HL-60 (cell line): Measurements from ENCODE around the gene DVL1.

Experiments
- DNase-seq, 2 experiments: peaks; one replicate each; pipeline ENCODE4 v3.0.0-alpha.2; 2010 to 2020; ENCODE audit warnings: low read depth in 1 of 2, low spot score in 1 of 2
- H3K27ac ChIP-seq: fragments of 250-450 bp; sonication (Bioruptor Pico); replicated peaks from 2 replicates; pipeline ENCODE4 v1.5.1; 2020; ENCODE audit warnings: mild to moderate bottlenecking, moderate library complexity
- H3K27me3 ChIP-seq: fragments of 250-450 bp; sonication (Bioruptor Pico); 2 replicates; pipeline ENCODE4 v1.5.1; 2021; ENCODE audit warnings: mild to moderate bottlenecking, moderate library complexity; ENCODE audit not compliant: insufficient read depth, poor library complexity, severe bottlenecking
- H3K4me3 ChIP-seq: replicated peaks from 2 replicates; pipeline ENCODE4 v1.5.1; 2011; ENCODE audit warnings: mild to moderate bottlenecking, control low read depth, low read length; ENCODE audit not compliant: insufficient read depth
- GABPA ChIP-seq: IDR thresholded peaks from 2 replicates; pipeline ENCODE4 v1.6.1; 2012; ENCODE audit warnings: low read depth
- POLR2AphosphoS5 ChIP-seq: IDR thresholded peaks from 2 replicates; pipeline ENCODE4 v1.6.1; 2012; ENCODE audit warnings: low read depth
- REST ChIP-seq: IDR thresholded peaks from 2 replicates; pipeline ENCODE4 v1.6.1; 2012; ENCODE audit warnings: low read depth; ENCODE audit not compliant: insufficient replicate concordance
- SPI1 ChIP-seq: IDR thresholded peaks from 2 replicates; pipeline ENCODE4 v1.6.1; 2012; ENCODE audit warnings: low read depth, mild to moderate bottlenecking, borderline replicate concordance
- TF ChIP-seq, protein P1 (sequence below): IDR thresholded peaks from one replicate; pipeline ENCODE4 v1.5.1; 2011; ENCODE audit warnings: low read length, control low read depth, inconsistent platforms; ENCODE audit not compliant: insufficient read depth

Gene DVL1

DNA sequence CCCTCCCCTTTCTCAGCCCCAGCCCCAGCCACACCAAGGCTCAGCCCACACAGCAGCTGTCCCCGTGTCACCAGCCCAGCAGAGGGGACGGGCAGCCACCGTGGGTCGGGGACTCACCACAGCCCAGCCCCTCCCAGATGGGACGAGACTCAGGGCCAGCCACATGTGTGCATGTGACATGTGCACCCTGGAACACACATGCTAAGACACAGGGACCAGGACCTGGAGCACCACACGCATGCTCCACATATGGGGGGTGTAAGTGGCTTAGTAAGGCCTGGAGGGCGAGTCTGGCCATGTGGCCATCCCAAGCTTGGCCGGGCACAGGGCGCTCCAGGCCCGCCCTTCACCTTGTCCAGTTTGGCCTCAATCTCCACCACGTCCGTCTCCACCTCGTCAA, 45.5 kb downstream of the DVL1 start:
- no peak overlapping the region for H3K4me3 ChIP-seq
- no peak overlapping the region for H3K27ac ChIP-seq
- TF ChIP-seq REST (no peak), POLR2AphosphoS5 (no peak)
- TF ChIP-seq, protein P1, sequence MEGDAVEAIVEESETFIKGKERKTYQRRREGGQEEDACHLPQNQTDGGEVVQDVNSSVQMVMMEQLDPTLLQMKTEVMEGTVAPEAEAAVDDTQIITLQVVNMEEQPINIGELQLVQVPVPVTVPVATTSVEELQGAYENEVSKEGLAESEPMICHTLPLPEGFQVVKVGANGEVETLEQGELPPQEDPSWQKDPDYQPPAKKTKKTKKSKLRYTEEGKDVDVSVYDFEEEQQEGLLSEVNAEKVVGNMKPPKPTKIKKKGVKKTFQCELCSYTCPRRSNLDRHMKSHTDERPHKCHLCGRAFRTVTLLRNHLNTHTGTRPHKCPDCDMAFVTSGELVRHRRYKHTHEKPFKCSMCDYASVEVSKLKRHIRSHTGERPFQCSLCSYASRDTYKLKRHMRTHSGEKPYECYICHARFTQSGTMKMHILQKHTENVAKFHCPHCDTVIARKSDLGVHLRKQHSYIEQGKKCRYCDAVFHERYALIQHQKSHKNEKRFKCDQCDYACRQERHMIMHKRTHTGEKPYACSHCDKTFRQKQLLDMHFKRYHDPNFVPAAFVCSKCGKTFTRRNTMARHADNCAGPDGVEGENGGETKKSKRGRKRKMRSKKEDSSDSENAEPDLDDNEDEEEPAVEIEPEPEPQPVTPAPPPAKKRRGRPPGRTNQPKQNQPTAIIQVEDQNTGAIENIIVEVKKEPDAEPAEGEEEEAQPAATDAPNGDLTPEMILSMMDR, result no peak
- DNase-seq, result no peak
- H3K27me3 ChIP-seq, result no peaks in the 10 kb centered on the region

DNA sequence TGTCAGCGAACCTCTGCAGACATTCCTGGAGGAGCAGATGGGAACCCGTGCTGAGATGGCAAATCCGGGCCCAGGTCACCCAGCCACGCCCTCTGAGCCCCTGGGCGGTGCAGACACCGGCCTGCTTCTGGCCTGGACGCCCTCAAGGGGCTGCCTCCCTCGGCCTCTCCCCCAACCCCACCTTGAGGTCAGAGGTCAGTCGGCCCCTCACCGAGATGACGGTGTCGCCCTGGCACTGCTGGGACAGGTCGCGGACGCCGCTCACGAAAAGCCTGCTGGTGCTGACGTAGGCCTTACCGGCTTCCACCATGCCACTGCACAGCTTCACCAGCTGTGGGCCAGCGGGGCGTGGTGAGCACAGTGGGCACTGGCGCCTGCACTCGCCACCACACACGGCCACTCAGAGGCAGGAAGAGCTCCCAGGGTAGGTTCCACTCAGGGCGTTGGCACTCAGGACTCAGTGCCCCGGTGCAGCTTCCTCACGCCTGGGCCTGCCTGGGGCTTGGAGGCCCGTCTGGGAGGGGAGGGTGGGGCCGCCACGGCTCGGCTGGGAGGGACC, 46.2 kb downstream of the DVL1 start:
- TF ChIP-seq GABPA (no peak), SPI1 (no peak), POLR2AphosphoS5 (no peak), REST (no peak)
- TF ChIP-seq, protein P1, result no peak
- no peak overlapping the region for H3K27ac ChIP-seq
- no peaks in the 10 kb centered on the region for H3K27me3 ChIP-seq
- DNase-seq, result no peak
- no peak overlapping the region for H3K4me3 ChIP-seq

- Histone ChIP-seq H3K27ac (no peak overlapping the region), H3K27me3 (no peaks in the 10 kb centered on the region), H3K4me3 (no peak overlapping the region)
- no peak for DNase-seq
- TF ChIP-seq SPI1, result no peak
- TF ChIP-seq POLR2AphosphoS5, result no peak
- TF ChIP-seq, protein P1, result peak; percentile 7
- no peak for TF ChIP-seq GABPA
Measured at GRCh38 chr1:1302006-1302430, 47.2 kb downstream of the DVL1 start.

DNA sequence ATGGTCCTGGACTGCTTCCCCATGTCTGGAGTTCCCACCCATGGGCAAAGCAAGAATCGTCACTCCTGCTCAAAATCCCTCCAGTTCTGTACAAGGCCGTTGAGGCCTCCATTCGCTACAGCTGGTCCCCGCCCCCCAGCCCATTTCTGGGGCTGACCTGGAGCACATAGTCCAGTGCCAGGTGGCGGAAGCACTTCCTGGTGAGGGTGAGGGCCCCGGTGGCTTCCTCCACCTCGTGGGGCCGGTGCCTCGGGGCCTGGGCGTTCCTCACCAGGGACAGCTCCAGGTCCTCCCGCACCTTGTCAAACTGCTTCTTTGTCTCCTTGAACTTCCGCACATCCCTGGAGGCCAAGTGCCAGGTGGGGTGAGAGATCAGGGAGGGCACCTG, 48.9 kb downstream of the DVL1 start:
- Histone ChIP-seq H3K27ac (no peak overlapping the region), H3K27me3 (no peaks in the 10 kb centered on the region), H3K4me3 (no peak overlapping the region)
- peak; percentile 60 for TF ChIP-seq REST
- TF ChIP-seq POLR2AphosphoS5, result no peak
- TF ChIP-seq, protein P1, result no peak
- TF ChIP-seq SPI1, result no peak
- TF ChIP-seq GABPA, result no peak
- no peak for DNase-seq
